GM12801 (cell line): ENCODE results near the gene LRRC8B.

Experiments used
- TF ChIP-seq, protein P1 (sequence below): IDR thresholded peaks from one replicate; pipeline ENCODE4 v1.5.1; 2011; ENCODE audit warnings: control low read depth; ENCODE audit not compliant: insufficient read length; ENCODE audit errors: extremely low read depth

Gene LRRC8B

DNA sequence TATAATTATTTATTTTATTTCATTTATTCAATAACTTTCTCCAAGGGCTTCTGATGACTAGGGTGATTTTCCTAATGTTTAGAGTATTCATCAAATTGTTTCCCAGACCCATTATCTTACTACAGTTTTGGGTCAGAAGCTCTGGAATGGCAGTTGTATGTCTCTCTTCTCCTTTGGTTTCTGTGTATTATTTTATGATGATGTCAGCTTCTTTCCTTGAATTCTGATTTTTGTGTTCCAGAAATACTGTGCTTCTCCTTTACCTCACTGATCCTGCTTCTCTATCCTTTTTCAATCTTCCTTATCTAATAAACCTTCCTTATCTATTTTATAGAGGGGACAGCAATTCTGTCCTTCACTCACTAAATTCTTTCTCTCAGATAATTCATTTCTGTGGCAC lies 48.8 kb downstream of the LRRC8B start:
- TF ChIP-seq, protein P1, sequence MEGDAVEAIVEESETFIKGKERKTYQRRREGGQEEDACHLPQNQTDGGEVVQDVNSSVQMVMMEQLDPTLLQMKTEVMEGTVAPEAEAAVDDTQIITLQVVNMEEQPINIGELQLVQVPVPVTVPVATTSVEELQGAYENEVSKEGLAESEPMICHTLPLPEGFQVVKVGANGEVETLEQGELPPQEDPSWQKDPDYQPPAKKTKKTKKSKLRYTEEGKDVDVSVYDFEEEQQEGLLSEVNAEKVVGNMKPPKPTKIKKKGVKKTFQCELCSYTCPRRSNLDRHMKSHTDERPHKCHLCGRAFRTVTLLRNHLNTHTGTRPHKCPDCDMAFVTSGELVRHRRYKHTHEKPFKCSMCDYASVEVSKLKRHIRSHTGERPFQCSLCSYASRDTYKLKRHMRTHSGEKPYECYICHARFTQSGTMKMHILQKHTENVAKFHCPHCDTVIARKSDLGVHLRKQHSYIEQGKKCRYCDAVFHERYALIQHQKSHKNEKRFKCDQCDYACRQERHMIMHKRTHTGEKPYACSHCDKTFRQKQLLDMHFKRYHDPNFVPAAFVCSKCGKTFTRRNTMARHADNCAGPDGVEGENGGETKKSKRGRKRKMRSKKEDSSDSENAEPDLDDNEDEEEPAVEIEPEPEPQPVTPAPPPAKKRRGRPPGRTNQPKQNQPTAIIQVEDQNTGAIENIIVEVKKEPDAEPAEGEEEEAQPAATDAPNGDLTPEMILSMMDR: no peak

DNA sequence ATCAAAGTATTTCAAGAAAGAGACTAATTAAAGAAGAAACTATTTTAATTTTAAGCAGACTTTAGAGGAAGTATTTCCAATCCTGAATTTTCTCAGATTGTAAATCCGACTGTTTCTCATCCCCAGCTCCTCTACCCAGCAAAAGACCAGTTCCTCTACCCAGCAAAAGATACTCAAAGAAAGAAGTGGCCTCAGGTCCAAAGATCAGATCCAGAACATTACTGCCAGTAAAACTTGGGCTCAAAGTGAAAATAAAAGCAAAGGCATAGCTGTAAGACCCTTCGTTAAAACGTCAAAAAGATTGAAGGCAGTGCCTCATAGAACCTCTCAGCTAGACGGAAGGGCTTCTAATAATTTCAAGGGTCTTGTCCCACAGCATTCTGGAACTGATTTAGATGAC lies 50.0 kb downstream of the LRRC8B start:
- TF ChIP-seq, protein P1: no peak

DNA sequence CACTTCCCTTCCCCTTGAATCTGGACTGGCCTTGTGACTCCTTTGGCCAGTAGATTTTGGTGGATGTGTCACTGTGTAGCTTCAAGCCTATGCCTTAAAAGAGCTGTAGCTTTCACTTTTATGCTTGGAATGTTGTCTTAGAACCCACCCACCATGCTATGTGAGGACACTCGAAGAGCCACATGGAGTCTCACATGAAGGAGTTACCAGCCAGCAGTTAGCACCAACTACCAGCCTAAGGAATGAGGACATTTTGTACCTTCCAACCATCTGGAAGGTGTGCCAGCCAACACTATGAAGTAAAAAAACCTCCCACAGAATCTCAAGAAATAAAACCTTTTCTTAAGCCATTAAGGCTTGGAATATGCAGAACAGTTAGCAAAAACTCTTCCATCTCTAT lies 50.6 kb downstream of the LRRC8B start:
- TF ChIP-seq, protein P1: no peak

DNA sequence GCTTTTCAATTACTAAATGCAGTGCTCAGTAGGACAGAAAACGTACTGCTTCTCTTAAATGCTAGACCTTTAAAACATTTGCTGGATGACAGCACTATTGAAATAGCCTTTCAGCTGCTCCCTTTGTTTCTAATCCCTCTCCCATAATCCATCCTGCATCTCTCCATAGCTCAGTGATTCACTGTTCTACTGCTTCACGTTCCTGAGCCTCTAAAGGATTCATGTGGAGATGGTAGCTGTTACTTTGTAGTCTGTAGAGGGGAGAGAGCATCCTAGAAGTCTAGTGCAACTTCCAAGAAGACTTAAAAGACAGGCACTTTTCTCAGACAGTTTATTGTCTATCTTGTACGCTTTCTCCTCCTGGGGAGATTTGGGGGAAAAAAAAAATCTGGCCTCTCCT lies 51.4 kb downstream of the LRRC8B start:
- TF ChIP-seq, protein P1: no peak

DNA sequence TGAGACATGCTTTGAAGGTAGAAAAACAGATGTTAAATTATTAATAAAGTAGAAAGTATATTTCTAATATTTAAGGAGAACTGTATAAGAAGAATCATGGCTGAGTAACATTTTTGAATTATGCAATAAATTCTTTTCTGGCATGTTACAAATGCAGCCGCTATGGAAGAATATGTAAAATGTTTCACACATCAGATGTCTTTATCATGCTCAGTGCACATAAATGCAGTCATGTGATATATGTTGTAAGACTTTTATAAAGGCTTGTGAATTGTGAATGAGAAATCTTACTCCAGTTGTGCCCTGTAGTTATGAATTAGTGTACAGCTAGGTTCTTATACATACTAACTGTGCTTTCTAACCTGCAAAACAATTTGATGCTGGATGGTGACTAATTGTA lies 53.5 kb downstream of the LRRC8B start:
- TF ChIP-seq, protein P1: no peak

DNA sequence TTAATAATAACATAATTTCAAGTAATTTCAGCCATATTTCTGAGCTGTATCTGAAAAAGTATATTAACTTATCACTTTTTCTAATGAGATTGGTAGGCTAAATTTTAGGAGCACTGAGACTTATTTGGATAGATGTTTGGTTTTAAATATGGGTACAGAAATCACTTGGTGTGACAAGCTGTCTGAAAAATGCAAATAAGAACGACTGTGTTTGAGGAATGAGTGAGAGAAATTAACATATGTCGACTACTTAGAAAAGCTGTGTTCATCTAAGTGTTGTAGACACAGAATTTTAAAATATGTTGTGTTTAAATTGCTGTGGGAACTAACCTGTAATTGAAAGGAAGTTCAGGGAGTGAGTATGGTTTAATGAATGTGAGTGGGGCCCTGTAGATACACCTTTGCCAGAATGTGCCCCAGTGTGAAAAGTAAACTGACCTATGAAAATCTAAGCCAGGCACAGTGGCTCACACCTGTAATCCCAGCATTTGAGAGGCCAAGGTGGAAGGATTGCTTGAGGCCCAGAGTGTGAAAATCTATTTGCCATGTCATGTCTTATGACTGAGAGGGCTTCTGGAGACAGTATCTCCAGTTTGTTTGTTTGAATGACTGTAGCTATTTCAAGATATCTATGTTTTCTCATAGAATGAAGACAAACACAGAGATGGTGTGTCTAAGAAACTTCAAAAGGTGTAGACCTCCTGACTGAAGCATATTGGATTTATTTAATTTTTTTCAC lies 54.5 kb downstream of the LRRC8B start:
- TF ChIP-seq, protein P1: no peak

DNA sequence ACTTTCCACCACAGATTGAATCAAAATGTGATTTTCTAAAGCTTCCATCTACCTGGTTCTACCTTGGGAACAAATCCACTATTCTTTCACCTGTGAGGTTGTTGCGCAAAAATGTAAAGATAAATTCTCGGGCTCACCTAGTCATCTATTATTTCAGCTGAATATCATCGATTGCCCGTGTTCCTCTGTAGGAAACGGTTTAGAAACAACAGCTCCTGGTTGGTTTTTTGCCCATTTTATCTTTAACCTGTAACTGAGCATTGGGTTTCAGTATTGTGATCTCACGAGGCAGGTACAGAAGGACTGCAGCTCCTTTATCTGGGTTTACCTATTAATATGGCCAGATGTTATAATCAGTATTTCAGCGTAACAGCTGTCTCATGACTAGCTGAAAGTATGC lies 55.4 kb downstream of the LRRC8B start:
- TF ChIP-seq, protein P1: no peak
